ENCODE measurements around the gene GHDC. TPM values are rescaled to one million over a fixed set of nuclear protein-coding genes. Genes with fewer than 3 reads are reported as not detected.

GHDC gene
- total RNA-seq, 4 donors from 2014 or later = 20.3 to 31.3 (median 22.0) TPM

DNA sequence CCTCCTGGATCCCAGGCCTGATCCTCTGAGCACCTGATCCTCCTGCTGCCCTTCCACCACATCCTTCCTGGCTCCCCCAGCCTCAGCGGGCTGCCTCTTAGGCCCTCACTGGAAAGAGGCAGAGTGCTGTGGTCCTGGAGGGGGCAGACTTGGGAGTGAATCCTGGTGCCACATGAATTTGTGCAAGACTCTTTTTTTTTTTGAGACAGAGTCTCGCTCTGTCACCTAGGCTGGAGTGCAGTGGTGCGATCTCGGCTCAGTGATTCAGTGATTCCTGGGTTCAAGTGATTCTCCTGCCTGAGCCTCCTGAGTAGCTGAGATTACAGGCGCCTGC is 3.1 kb downstream of the GHDC start:
- Histone ChIP-seq H3K36me3 (peaks cover 0 to 8% (median 0%) of the 10 kb centered on the region in 4 donors), H3K27me3 (no peaks in the 10 kb centered on the region), H3K27ac (replicated peaks in 1 of 4) (no peak overlapping the region), H3K4me1 (peaks cover 15 to 31% (median 23%) of the 10 kb centered on the region in 4 donors), H3K4me3 (no peak overlapping the region), H3K9me3 (no peaks in the 10 kb centered on the region)
- WGBS = 96% methylated on average over 5 of the region's 5 CpGs
- DNase-seq (ENCODE audit: extremely low spot score) = no peak
- intact Hi-C loops (cut with DNase I) = loop anchor here (10.0 kb wide), 1 partner anchor 104 kb away; no protein-coding TSS in a partner anchor
- TF ChIP-seq, protein P1, sequence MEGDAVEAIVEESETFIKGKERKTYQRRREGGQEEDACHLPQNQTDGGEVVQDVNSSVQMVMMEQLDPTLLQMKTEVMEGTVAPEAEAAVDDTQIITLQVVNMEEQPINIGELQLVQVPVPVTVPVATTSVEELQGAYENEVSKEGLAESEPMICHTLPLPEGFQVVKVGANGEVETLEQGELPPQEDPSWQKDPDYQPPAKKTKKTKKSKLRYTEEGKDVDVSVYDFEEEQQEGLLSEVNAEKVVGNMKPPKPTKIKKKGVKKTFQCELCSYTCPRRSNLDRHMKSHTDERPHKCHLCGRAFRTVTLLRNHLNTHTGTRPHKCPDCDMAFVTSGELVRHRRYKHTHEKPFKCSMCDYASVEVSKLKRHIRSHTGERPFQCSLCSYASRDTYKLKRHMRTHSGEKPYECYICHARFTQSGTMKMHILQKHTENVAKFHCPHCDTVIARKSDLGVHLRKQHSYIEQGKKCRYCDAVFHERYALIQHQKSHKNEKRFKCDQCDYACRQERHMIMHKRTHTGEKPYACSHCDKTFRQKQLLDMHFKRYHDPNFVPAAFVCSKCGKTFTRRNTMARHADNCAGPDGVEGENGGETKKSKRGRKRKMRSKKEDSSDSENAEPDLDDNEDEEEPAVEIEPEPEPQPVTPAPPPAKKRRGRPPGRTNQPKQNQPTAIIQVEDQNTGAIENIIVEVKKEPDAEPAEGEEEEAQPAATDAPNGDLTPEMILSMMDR (IDR thresholded peaks at IDR 0.05) = no peak
- TF ChIP-seq EP300 (IDR thresholded peaks at IDR 0.05) = no peak
- no peak for TF ChIP-seq POLR2AphosphoS5 (IDR thresholded peaks at IDR 0.05)

DNA sequence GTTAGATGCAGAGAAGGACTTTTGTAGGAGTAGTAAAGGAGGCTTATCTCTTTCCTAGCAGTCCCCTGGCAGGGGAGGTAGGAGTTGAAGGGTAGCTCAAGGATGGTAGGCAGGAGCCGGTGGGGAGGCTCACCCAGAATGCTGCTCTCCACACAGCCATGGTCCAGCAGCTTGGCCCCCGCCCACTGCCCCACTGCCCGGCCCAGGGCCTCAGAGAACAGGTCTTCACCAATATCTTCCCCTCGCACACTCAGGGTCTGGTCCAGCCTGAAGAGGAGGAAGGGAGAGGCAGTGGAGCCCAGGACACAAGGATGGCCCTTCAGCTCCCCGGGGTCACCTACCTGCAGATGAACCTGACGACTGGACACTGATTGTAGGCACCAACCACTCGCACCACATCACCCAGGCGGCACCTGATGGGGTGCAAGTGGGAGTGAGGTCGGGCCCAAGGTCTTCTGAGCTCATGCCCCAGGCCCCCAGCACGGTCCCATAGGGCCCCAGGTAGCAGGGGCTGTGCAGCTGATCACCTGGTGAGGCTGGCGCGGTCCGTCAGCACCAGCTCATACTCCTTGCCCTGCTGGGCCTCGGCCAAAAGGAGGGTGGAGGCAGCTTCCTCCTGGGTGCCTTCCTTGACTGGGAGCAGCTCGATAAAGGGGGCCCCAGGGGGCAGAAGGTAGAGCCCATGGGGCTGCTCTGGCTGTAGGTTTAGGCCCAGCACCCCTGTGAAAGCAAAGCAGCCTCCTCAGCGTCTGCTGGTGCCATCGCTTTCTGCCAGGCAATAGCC is 3.6 kb downstream of the GHDC start:
- TF ChIP-seq EP300 (IDR thresholded peaks at IDR 0.05) (no peak), POLR2AphosphoS5 (IDR thresholded peaks at IDR 0.05) (no peak), POLR2A (IDR thresholded peaks at IDR 0.05; ENCODE audit: low read depth) (no peak)
- TF ChIP-seq, protein P1 (IDR thresholded peaks at IDR 0.05) = no peak
- no peak for DNase-seq (ENCODE audit: extremely low spot score)
- Histone ChIP-seq H3K36me3 (peaks cover 0 to 8% (median 0%) of the 10 kb centered on the region in 4 donors), H3K4me3 (no peak overlapping the region), H3K9me3 (no peaks in the 10 kb centered on the region), H3K4me1 (peaks cover 15 to 31% (median 23%) of the 10 kb centered on the region in 4 donors), H3K27ac (replicated peaks in 1 of 4) (no peak overlapping the region), H3K27me3 (no peaks in the 10 kb centered on the region)
- intact Hi-C loops (cut with DNase I) = loop anchor here (10.0 kb wide), 1 partner anchor 104 kb away; no protein-coding TSS in a partner anchor
- 82% methylated on average over 8 of the region's 17 CpGs for WGBS

DNA sequence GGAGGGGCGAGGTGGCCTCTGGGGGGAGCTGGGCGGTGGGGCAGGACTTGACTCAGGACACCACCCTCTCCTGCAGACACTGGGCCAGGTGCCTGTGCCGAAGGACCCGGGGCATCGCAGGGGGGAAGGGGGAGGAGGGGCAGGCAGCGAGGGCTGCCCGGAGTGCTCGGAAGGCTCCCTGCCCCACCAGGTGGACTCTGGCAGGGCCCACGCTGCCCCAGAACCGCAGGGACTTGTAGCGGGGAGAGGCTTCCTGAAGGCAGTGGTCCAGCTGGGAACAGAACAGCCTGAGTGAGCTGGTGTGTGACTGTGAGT is 4.7 kb downstream of the GHDC start:
- no peak for DNase-seq (ENCODE audit: extremely low spot score)
- Histone ChIP-seq H3K4me3 (no peak overlapping the region), H3K27me3 (no peaks in the 10 kb centered on the region), H3K9me3 (no peaks in the 10 kb centered on the region), H3K4me1 (peaks cover 17 to 29% (median 24%) of the 10 kb centered on the region in 4 donors), H3K27ac (replicated peaks in 1 of 4) (no peak overlapping the region), H3K36me3 (peaks cover 0 to 8% (median 0%) of the 10 kb centered on the region in 4 donors)
- WGBS = 86% methylated on average over 4 of the region's 11 CpGs
- TF ChIP-seq POLR2A (IDR thresholded peaks at IDR 0.05; ENCODE audit: low read depth) (no peak), EP300 (IDR thresholded peaks at IDR 0.05) (no peak), POLR2AphosphoS5 (IDR thresholded peaks at IDR 0.05) (no peak)
- TF ChIP-seq, protein P1 (IDR thresholded peaks at IDR 0.05) = no peak
- intact Hi-C loops (cut with DNase I) = no loop called here

DNA sequence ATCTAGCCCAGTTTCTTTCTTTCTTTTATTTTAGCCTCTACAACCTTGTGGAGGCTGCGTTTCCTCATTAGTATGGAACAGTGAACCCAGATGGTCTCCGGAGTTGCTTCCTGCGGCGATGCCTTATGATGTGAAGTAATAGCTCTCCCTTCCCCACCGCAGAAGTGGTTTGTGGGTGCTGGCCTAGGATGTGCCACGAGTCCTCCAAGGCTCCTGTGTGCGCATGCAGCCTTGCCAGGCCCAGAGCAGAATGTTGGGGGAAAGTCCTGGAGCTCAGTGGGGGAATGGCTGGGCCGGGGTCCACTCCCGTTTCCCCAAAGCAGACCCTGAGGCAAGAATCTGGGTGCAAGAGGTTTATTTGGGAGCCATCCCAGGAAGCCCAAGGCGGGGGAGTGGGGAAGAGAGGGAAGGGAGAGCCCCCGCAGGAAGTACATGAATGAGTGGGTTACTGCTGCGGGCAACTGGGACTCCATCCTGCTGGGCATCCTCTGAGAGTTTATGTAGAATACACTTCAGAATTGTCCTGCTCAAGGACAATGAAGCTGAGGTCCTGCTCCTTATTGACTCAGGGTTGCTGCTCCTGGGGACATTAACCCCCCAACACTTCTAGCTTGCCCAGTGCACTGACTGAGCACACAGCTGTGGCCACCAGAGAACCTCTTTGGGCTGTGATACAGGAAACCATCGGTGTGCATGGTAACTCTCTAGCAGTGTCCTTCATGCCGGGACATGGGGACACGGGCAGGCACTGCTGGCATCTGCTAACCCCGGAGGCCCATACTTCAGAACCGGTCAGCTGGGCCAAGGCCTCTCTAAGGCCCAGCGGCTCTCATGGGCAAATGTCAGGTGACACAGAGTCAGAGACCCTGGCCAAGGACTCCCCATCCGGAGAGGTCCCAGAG is 5.3 kb downstream of the GHDC start:
- intact Hi-C loops (cut with DNase I) = no loop called here
- TF ChIP-seq, protein P1 (IDR thresholded peaks at IDR 0.05) = no peak
- TF ChIP-seq POLR2AphosphoS5 (IDR thresholded peaks at IDR 0.05) = no peak
- TF ChIP-seq POLR2A (IDR thresholded peaks at IDR 0.05; ENCODE audit: low read depth) = no peak
- TF ChIP-seq EP300 (IDR thresholded peaks at IDR 0.05) = no peak

More for the DNA sequence above, 5.3 kb downstream of the GHDC start:
- no peak for DNase-seq (ENCODE audit: extremely low spot score)
- Histone ChIP-seq H3K36me3 (peaks cover 0 to 8% (median 0%) of the 10 kb centered on the region in 4 donors), H3K27me3 (no peaks in the 10 kb centered on the region), H3K27ac (replicated peaks in 1 of 4) (no peak overlapping the region), H3K9me3 (no peaks in the 10 kb centered on the region), H3K4me3 (no peak overlapping the region), H3K4me1 (peaks cover 19 to 30% (median 26%) of the 10 kb centered on the region in 4 donors)
- 75% methylated on average over 12 of the region's 19 CpGs for WGBS

Data from esophagus muscularis mucosa (tissue), 4 donors.